Cortex of kidney (tissue), 1 donor: ENCODE measurements around the gene IFT20.

Experiments
- DNase-seq: peaks from one replicate; lab custom pipeline; 2025; lab: John Stamatoyannopoulos, UW

Gene IFT20

DNA sequence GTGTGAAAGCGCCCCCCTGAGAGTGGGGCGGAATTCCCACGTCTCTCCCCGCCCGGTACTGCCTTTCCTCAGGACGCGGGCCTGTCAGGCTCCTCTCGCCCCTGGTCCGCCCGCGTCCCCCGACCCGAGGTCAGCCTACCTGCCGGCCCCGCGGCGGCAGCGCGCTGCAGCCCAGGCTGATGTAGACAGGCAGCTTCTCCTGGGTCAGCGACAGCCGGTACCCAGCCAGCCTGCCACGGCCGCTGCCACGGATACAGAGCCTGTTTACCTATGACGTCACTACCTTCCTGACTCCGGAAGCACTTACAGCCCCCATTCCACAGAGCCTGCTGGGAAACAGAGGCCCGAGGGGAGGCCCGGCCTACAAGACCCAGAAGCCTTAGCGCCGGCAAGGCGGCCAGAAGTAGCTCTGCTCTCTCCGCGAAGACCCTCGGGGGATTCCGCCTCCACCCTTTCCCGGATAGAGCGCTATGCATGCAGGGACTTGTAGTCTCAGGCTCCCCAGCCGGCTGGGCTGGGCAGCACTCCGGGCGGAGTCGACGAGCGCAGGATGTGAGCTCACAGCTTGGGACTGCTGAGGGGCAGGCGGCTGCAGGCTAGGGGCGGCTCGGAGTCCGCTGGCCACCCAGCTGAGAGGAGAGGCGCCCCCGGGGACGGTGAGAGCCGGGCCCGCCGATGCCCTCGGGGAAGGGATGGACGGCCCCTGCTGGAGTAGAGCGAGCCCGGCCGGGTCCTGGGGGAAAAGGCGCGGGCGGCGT lies at the start of gene IFT20, which contains the start of gene TNFAIP1:
IFT20 (minus strand) TSS at position 272 of the 758 bp plus-strand sequence. CDS start 3,487 bp downstream, outside the sequence.
TNFAIP1 (plus strand) TSS at position 561 of the 758 bp plus-strand sequence. CDS start 3,761 bp downstream, outside the sequence.
- DNase-seq = peak; percentile 73

DNA sequence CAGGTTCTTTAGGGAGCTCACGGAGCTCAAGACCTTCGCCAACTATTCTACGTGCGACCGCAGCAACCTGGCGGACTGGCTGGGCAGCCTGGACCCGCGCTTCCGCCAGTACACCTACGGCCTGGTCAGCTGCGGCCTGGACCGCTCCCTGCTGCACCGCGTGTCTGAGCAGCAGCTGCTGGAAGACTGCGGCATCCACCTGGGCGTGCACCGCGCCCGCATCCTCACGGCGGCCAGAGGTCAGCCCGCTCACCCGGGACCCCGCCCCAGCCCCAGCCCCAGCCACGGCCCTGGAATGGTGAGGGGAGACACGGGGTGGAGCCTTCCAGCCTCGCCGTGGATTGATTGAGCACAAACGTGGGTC lies 49.7 kb upstream of the IFT20 start:
- no peak for DNase-seq

- no peak for DNase-seq
These were observed 49.2 kb upstream of the IFT20 start for GRCh38 chr17:28384281-28385036.

DNA sequence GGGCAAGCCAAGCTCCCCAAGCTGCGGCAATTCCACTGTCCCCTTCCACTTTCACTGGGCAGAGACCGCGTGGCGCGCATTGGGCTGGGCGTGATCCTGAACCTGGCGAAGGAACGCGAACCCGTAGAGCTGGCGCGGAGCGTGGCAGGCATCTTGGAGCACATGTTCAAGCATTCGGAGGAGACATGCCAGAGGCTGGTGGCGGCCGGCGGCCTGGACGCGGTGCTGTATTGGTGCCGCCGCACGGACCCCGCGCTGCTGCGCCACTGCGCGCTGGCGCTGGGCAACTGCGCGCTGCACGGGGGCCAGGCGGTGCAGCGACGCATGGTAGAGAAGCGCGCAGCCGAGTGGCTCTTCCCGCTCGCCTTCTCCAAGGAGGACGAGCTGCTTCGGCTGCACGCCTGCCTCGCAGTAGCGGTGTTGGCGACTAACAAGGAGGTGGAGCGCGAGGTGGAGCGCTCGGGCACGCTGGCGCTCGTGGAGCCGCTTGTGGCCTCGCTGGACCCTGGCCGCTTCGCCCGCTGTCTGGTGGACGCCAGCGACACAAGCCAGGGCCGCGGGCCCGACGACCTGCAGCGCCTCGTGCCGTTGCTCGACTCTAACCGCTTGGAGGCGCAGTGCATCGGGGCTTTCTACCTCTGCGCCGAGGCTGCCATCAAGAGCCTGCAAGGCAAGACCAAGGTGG lies 46.0 kb upstream of the IFT20 start:
- DNase-seq = no peak

DNA sequence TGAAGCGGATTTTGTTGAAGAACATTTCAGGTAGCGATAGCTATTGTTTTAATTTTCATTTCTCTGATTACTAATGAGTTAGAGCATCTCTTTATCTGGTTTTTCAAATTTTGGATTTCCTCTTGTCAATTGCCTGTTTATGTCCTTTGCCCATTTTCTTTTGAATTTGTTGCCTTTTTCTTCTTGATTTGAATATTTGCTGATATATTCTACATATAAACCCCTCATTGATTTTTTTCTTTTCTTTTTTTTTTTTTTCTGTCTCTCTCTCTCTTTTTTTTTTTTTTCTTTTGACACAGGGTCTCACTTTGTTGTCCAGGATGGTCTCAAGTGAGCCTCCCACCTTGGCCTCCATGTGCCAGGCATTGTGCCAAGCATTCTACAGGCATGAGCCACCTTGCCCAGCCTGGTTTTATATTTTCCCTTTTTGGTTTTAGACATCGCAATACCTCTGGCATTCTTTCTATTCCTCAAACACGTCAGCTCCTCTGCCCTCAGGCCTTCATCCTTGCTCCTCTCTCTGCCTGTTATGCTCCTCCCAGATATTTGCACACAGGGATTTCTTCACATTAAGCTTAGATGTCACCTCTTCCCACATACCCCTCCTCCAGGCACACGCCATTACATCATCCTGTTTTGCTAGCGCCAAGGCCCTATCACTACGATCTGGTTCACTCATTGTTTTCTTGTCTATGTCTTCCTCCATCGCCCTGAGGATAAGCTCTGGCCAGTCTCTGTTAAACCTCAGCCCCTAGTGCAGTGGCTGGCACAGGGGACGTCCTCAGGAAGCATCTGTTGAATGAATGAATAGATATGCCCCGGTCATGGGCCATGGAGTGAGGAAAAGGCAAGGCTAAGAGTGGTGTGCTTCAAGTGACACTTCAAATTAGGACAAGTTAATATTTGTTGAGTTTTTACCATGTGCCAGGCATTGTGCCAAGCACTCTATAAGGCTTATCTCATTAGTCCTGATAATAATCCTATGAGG lies 44.8 kb upstream of the IFT20 start:
- DNase-seq = no peak

- no peak for DNase-seq
These were observed 37.6 kb upstream of the IFT20 start for GRCh38 chr17:28372945-28373274.

DNA sequence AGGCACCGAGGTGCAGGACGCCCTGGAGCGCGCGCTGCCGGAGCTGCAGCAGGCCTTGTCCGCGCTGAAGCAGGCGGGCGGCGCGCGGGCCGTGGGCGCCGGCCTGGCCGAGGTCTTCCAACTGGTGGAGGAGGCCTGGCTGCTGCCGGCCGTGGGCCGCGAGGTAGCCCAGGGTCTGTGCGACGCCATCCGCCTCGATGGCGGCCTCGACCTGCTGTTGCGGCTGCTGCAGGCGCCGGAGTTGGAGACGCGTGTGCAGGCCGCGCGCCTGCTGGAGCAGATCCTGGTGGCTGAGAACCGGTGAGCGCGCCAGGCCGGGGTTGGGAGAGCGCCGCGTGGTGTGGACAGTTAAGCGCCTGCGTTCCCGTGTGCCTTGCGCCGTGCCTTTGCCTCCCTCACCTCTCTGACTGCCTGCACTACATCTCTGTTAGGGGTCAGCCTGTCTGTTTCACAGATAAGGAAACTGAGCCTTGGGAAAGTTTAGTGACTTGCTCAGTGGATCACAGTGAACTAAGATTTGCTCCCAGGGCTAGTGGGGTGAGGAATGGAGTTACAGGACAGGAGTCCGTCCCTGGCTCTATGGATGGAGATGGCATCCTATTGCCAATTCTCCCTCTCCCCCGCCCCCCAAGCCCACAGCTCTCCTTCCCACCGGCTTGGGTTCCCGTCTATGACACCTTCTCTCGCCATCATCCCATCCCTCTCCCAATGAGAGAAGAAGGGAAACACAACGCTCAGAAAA lies 37.1 kb upstream of the IFT20 start:
- no peak for DNase-seq

DNA sequence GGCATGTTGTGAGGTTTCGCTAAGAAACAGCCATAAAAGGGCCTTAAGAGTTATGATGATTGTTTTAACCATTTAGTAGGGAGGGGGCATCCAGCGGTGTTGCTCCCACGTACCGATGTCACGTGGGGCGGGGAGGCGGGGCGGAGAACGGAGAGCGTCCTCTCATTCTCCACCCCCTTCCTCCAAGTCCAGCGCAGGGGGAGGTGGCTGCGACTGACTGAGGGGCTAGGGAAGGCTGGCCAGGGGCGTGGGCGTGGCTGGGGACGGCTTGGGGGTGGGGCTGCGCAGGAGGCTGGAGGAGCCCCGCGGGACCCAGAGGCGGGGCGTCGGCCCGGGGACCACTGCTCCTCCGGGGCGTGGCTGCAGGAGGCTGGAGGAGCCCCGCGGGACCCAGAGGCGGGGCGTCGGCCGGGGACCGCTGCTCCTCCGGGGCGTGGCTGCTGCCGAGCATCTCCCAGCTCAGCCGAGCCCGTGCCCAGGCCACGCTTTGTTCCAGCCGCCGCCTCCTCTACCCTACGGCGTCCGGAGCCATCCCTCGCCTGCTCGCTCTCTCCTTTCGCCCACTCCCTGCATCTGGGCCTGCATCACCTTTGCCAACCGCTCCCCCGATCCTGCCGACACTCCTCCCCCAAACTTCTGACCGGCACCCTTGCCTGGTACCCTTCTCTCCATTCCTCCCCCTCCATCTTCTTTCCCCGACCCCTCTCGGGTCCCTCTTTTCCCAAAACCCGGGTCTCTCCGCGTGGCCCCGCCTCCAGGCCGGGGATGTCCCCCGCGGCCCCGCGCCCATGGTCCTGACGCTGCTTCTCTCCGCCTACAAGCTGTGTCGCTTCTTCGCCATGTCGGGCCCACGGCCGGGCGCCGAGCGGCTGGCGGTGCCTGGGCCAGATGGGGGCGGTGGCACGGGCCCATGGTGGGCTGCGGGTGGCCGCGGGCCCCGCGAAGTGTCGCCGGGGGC lies 36.3 kb upstream of the IFT20 start, which contains the start of gene SARM1:
SARM1 (plus strand) TSS at position 450 of the 958 bp plus-strand sequence; CDS start at position 789, 339 bp downstream.
- no peak for DNase-seq

- no peak for DNase-seq
These were observed 35.5 kb upstream of the IFT20 start for GRCh38 chr17:28370744-28371103.

DNA sequence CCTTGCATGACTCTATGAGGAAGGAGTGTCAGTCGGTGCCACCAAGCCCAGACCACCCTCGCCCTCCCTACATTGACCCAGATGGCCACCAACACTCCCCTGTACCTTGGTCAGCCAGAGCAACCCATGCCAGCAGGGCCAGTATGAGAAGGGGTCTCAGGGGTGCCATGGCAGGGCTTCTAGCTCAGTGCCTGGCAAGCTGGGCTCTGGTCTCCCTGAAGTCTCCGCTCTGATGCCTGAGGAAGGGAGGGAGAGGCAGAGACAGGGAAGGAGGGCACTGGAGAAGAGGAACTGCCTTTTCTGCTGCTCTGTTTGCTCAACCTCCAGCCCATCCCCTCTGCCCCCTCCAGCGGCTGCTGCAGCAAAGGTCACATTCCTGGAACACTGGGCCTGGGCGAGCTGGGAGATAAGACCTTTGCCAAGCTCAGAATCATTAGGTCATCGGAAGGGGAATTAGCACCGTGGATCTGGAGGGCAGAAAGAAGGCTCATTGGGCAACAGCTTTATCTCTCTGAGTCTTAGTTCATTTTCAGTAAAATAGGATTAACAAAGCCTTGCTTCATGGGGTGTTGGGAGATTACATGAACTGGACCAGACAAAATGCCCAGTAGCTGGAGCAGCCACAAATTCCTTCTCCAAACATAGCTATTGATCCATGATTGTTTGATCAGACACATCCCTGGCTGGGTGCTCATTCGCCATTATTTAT lies 34.9 kb upstream of the IFT20 start, which contains the start of gene VTN:
VTN (minus strand) TSS at position 273 of the 709 bp plus-strand sequence; CDS start at position 169, 104 bp downstream.
- no peak for DNase-seq

GRCh38 chr17:28369684-28370034 lies 34.4 kb upstream of the IFT20 start:
- DNase-seq = no peak

DNA sequence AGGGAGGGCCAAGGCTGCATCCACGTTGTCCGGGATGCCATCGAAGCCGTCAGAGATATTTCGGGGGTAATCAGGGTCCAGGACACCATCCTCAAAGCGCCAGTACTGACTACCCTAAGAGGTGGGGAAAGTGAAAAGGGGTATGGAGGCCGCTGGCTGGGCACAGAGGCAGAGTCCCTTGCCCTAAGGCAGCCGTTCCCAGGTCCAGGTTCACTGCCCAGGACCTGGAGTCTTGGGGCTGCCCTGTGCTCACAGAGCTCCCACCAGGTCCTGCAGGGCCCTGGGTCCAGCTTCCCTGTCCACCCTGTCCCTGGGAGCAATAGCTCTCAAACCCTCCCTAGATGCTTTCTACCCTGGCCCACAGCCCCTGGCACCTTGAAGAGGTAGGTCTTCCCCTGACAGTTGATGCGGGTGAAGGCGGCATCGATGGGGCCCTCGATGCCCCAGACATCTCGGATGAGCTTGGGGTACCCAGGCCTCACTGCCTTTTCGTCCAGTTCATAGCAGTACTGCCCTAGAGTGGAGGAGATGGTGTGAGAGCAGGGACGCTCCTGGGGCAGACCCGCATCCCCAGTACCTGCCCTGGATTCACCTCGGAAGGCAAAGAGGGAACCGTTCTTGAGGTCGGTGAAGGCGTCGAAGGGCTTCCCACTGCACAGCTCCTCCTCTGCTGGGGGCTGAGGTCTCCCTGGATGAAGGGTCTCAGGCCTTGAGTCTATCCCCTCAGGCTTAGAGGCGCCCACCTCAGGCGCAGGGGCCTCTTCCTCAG lies 33.8 kb upstream of the IFT20 start:
- DNase-seq = no peak

GRCh38 chr17:28368306-28368831 lies 33.1 kb upstream of the IFT20 start:
- no peak for DNase-seq

GRCh38 chr17:28367641-28368305 lies 32.5 kb upstream of the IFT20 start:
- DNase-seq = no peak

DNA sequence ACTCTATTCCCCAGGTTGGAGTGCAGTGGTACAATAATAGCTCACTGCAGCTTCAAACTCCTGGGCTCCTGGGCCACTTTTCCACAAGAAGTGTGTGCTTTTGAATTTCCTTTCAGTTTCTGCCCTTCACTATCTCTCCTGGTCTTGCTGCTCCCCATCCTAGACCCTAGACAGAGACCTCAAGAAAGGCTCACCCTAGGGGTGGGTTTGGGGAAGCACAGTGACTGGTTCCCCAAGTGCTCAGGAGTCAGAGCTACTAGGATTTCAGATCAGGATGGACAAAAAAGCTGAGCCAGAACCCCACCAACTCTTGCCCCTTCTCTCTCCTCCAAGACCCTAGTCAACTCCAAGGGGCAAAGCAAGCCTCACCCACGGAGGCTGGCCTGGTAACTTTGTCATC lies 31.3 kb upstream of the IFT20 start:
- DNase-seq = no peak

- DNase-seq = no peak
These were observed 30.2 kb upstream of the IFT20 start for GRCh38 chr17:28365487-28365886.

DNA sequence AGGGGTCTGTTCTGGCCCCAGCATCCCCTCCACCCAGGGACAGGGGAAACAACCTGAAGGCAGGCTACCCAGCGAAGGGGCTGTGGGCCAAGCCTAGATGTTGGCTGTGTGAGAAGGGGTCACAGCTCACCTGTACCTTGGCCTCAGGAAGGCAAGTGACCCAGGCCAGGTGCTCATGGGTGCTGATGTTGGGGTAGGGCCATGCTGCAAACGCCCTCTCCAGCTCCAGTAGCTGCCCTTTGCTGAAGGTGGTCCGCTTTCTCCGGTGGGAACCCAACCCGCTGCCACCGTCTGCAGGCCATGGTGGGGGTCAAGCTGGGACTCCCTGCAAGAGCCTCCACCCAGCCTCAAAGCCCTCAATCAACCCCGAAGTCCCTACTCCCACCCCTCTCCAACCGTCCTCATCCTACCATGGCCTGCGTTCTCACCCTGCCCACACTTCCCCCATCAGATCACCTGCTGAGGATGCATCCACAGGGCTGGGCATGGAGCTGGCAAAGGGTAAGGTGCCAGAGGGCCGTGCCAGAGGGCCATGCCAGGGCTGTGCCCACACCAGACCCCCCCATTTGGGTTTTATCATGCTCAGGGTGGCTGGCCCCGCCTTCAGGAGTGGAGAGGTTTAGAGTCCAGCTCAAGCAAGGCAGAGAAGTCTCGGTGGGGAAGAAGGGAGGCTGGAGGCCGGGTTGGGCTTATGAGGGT lies 29.5 kb upstream of the IFT20 start, which contains the start of gene SEBOX:
SEBOX (minus strand) TSS at position 535 of the 699 bp plus-strand sequence; CDS start at position 487, 48 bp downstream.
- DNase-seq = no peak
